HCT116 (cell line): ENCODE data around the gene RGN. TPM values are rescaled to one million over a fixed set of nuclear protein-coding genes. Genes with fewer than 3 reads are reported as not detected.

Experiments used
- ATAC-seq: fragments of 200-7000 bp; cut with Tn5 transposase; 2 replicates; pipeline ENCODE4 v1.9.1; 2020; ENCODE audit warnings: mild to moderate bottlenecking, moderate library complexity
- BruUV-seq: library from RNA; stranded (reverse); fragments of 400-500 nt; replicated peaks from 2 replicates; lab custom pipeline; 2021; lab: Mats Ljungman, UMichigan
- CTCF ChIA-PET: fragments of 300-600 bp; sonication (Branson Sonifier 250); formaldehyde crosslinking; loops from one replicate; lab custom pipeline; 2021; ENCODE audit warnings: antibody characterized with exemption; lab: Charles Lee
- POLR2A ChIA-PET: fragments of 300-600, 350-600 bp; sonication (Branson Sonifier 250); formaldehyde crosslinking; loops from one replicate; lab custom pipeline; 2021; ENCODE audit warnings: antibody characterized with exemption; lab: Charles Lee
- RAD21 ChIA-PET, 2 experiments: fragments of 300-600 bp; sonication (Branson Sonifier 250); formaldehyde crosslinking; loops; one replicate each; lab custom pipeline; 2023; ENCODE audit warnings: low total read pairs in 2 of 2; ENCODE audit not compliant: uncharacterized antibody in 2 of 2, unreplicated experiment in 2 of 2, low non-redundant PET in 1 of 2; lab: Charles Lee
- DNase-seq: peaks from one replicate; pipeline ENCODE4 v3.0.0-alpha.2; 2010; ENCODE audit warnings: low read depth, low spot score
- H2AFZ ChIP-seq: fragments of 200-600 bp; shearing (Covaris generic), sonication (generic); 2 replicates; pipeline ENCODE4 v1.6.1; 2017; ENCODE audit warnings: low read depth, mixed run types, mixed read lengths, antibody characterized with exemption, low read length; ENCODE audit not compliant: poor library complexity, severe bottlenecking
- H3K27ac ChIP-seq: 2 replicates; pipeline ENCODE4 v1.5.1; 2012; ENCODE audit warnings: low read depth, low read length
- H3K27me3 ChIP-seq: fragments of 200-600 bp; sonication (generic); 2 replicates; pipeline ENCODE4 v1.6.1; 2016; ENCODE audit warnings: mixed run types, low read length, mixed read lengths; ENCODE audit not compliant: insufficient read depth
- H3K36me3 ChIP-seq, 2 experiments: fragments of 200-500 bp in 1 of 2; fragments of 200-600 bp in 1 of 2; sonication (Bioruptor generic) in 1 of 2; sonication (generic) in 1 of 2; 2 replicates each; pipeline versions ENCODE4 v1.5.1 to v1.6.1; 2014 to 2016; ENCODE audit warnings: low read length in 2 of 2, inconsistent platforms in 1 of 2, mixed read lengths in 1 of 2, mixed run types in 1 of 2; ENCODE audit not compliant: insufficient read depth in 2 of 2, control insufficient read depth in 1 of 2
- H3K4me1 ChIP-seq, 2 experiments: fragments of 200-600 bp in 1 of 2; sonication (generic) in 1 of 2; 2 replicates each; pipeline versions ENCODE4 v1.5.1 to v1.6.1; 2012 to 2017; ENCODE audit warnings: low read length in 2 of 2, inconsistent platforms in 1 of 2, mild to moderate bottlenecking in 1 of 2, mixed read lengths in 1 of 2, mixed run types in 1 of 2, moderate library complexity in 1 of 2; ENCODE audit not compliant: insufficient read depth in 2 of 2, control insufficient read depth in 1 of 2
- H3K4me2 ChIP-seq: fragments of 200-600 bp; sonication (generic); 2 replicates; pipeline ENCODE4 v1.6.1; 2017; ENCODE audit warnings: mixed run types, low read length, mixed read lengths
- H3K4me3 ChIP-seq, 2 experiments: fragments of 200-600 bp in 1 of 2; sonication (generic) in 1 of 2; replicated peaks in 1 of 2; 2 replicates each; pipeline ENCODE4 v1.5.1; 2011 to 2016; ENCODE audit warnings: low read length in 2 of 2, control low read depth in 1 of 2, low read depth in 1 of 2, mild to moderate bottlenecking in 1 of 2, mixed read lengths in 1 of 2, mixed run types in 1 of 2
- H3K79me2 ChIP-seq: fragments of 200-600 bp; sonication (generic); 2 replicates; pipeline ENCODE4 v1.6.1; 2017; ENCODE audit warnings: mild to moderate bottlenecking, mixed run types, low read length, moderate library complexity, mixed read lengths; ENCODE audit not compliant: insufficient read depth
- H3K9ac ChIP-seq: fragments of 200-600 bp; sonication (generic); 2 replicates; pipeline ENCODE4 v1.6.1; 2016; ENCODE audit warnings: low read length, mixed read lengths
- H3K9me2 ChIP-seq: fragments of 200-600 bp; sonication (generic), shearing (Covaris generic); 2 replicates; pipeline ENCODE4 v1.6.1; 2017; ENCODE audit warnings: mixed run types, mild to moderate bottlenecking, moderate library complexity; ENCODE audit not compliant: insufficient read depth
- H3K9me3 ChIP-seq, 2 experiments: fragments of 200-500 bp in 1 of 2; fragments of 200-600 bp in 1 of 2; sonication (Bioruptor generic) in 1 of 2; sonication (generic) in 1 of 2; 2 replicates each; pipeline ENCODE4 v1.6.1; 2014 to 2017; ENCODE audit warnings: low read length in 2 of 2, mixed read lengths in 2 of 2, inconsistent platforms in 1 of 2, low read depth in 1 of 2, mild to moderate bottlenecking in 1 of 2, mixed run types in 1 of 2, moderate library complexity in 1 of 2; ENCODE audit not compliant: control insufficient read depth in 1 of 2, insufficient read depth in 1 of 2
- H4K20me1 ChIP-seq: fragments of 200-600 bp; sonication (generic), shearing (Covaris generic); 2 replicates; pipeline ENCODE4 v1.6.1; 2017; ENCODE audit warnings: mixed run types, mild to moderate bottlenecking, moderate library complexity; ENCODE audit not compliant: insufficient read depth
- ATF3 ChIP-seq: IDR thresholded peaks from 2 replicates; pipeline ENCODE4 v1.6.1; 2012
- CBX3 ChIP-seq: IDR thresholded peaks from 2 replicates; pipeline ENCODE4 v1.6.1; 2012; ENCODE audit warnings: low read depth
- CEBPB ChIP-seq: IDR thresholded peaks from 2 replicates; pipeline ENCODE4 v1.6.1; 2012; ENCODE audit warnings: low read depth
- EGR1 ChIP-seq: IDR thresholded peaks from 2 replicates; pipeline ENCODE4 v1.6.1; 2012; ENCODE audit warnings: low read depth
- EZH2phosphoT487 ChIP-seq: fragments of 200-600 bp; IDR thresholded peaks from 2 replicates; pipeline ENCODE4 v1.6.1; 2018; ENCODE audit warnings: antibody characterized with exemption, borderline replicate concordance
- JUND ChIP-seq: IDR thresholded peaks from 2 replicates; pipeline ENCODE4 v1.6.1; 2012
- MAX ChIP-seq: IDR thresholded peaks from 2 replicates; pipeline ENCODE4 v1.6.1; 2012
- SP1 ChIP-seq: IDR thresholded peaks from 2 replicates; pipeline ENCODE4 v1.6.1; 2012; ENCODE audit warnings: low read depth
- TCF7L2 ChIP-seq: IDR thresholded peaks from 2 replicates; pipeline ENCODE4 v1.7.0; 2011; ENCODE audit warnings: borderline replicate concordance, inconsistent platforms; ENCODE audit not compliant: insufficient read depth, insufficient read length; ENCODE audit errors: extremely low read depth
- YY1 ChIP-seq: IDR thresholded peaks from 2 replicates; pipeline ENCODE4 v1.6.1; 2011; ENCODE audit warnings: low read length, low read depth, moderate library complexity, mild to moderate bottlenecking; ENCODE audit not compliant: insufficient replicate concordance; ENCODE audit errors: extremely low read depth
- ZFX ChIP-seq: fragments of 450-650 bp; IDR thresholded peaks from 2 replicates; pipeline ENCODE4 v1.6.1; 2017
- ZNF274 ChIP-seq: fragments of 200-500 bp; sonication (Bioruptor generic); IDR thresholded peaks from 2 replicates; pipeline ENCODE4 v1.6.1; 2014; ENCODE audit warnings: mild to moderate bottlenecking, low read depth, low read length, inconsistent platforms
- intact Hi-C: fragments of 100-400 bp; cut with micrococcal nuclease; formaldehyde crosslinking; loops from 2 replicates; pipeline ENCODE4 v1.10.0; 2022
- total RNA-seq: library from RNA; stranded (reverse); gene quantifications from one replicate; pipeline ENCODE4 v1.2.1, GENCODE V29; 2021; ENCODE audit not compliant: unreplicated experiment
- TF ChIP-seq, protein P1 (sequence below): IDR thresholded peaks from 2 replicates; pipeline ENCODE4 v1.6.1; 2011; ENCODE audit warnings: mild to moderate bottlenecking, low read length, moderate library complexity; ENCODE audit not compliant: insufficient replicate concordance; ENCODE audit errors: extremely low read depth
- TF ChIP-seq, protein P2 (sequence below): IDR thresholded peaks from 2 replicates; pipeline ENCODE4 v1.6.1; 2012; ENCODE audit warnings: low read depth

Gene RGN
- total RNA-seq, 1 experiment from 2014 or later = not detected

DNA sequence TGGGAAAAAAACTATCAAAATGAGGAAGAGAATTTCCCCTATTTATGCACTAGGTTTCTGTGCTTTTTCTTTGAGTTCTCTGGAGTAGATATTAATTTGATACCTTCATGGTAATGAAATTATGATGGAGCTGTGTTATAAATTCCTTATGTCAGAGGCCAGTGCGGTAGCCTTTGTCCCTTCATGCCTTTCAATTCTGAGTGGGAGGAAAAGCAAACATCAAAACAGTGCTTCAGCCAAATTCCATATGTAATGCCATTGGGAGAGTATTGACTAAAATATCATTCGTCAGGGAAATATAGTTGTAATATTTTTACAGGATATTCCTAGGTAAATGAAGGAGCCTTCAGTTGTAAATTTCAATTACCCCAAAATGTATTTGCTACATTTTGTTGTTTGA, 17.5 kb upstream of the RGN start:
- ATAC-seq (no peak), DNase-seq (no peak)
- no peak overlapping the region for H3K4me2 ChIP-seq
- H3K36me3 ChIP-seq = no peaks in the 10 kb centered on the region
- H3K9me3 ChIP-seq = no peaks in the 10 kb centered on the region
- H3K27me3 ChIP-seq = no peaks in the 10 kb centered on the region
- no peak overlapping the region for H3K4me3 ChIP-seq
- ChIA-PET CTCF (no interaction called here), RAD21 (interaction anchor here in 1 of 2 experiments (0.7 kb wide), 1 partner anchor 377 kb away, joined by 3 read pairs; no protein-coding TSS in a partner anchor), POLR2A (no interaction called here)
- no peaks in the 10 kb centered on the region for H3K4me1 ChIP-seq
- intact Hi-C loops = no loop called here
- no peak for TF ChIP-seq JUND
- no peak for TF ChIP-seq CEBPB
- no peak for TF ChIP-seq CBX3
- no peak for TF ChIP-seq EGR1
- TF ChIP-seq TCF7L2 = no peak
- TF ChIP-seq, protein P1, sequence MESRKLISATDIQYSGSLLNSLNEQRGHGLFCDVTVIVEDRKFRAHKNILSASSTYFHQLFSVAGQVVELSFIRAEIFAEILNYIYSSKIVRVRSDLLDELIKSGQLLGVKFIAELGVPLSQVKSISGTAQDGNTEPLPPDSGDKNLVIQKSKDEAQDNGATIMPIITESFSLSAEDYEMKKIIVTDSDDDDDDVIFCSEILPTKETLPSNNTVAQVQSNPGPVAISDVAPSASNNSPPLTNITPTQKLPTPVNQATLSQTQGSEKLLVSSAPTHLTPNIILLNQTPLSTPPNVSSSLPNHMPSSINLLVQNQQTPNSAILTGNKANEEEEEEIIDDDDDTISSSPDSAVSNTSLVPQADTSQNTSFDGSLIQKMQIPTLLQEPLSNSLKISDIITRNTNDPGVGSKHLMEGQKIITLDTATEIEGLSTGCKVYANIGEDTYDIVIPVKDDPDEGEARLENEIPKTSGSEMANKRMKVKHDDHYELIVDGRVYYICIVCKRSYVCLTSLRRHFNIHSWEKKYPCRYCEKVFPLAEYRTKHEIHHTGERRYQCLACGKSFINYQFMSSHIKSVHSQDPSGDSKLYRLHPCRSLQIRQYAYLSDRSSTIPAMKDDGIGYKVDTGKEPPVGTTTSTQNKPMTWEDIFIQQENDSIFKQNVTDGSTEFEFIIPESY = no peak
- TF ChIP-seq ZFX = no peak
- H3K27ac ChIP-seq = no peak overlapping the region
- H3K9ac ChIP-seq = no peak overlapping the region
- H3K79me2 ChIP-seq = no peaks in the 10 kb centered on the region
- H4K20me1 ChIP-seq = no peaks in the 10 kb centered on the region
- no peak overlapping the region for H2AFZ ChIP-seq
- BruUV-seq = no TSS peak
- H3K9me2 ChIP-seq = no peaks in the 10 kb centered on the region

DNA sequence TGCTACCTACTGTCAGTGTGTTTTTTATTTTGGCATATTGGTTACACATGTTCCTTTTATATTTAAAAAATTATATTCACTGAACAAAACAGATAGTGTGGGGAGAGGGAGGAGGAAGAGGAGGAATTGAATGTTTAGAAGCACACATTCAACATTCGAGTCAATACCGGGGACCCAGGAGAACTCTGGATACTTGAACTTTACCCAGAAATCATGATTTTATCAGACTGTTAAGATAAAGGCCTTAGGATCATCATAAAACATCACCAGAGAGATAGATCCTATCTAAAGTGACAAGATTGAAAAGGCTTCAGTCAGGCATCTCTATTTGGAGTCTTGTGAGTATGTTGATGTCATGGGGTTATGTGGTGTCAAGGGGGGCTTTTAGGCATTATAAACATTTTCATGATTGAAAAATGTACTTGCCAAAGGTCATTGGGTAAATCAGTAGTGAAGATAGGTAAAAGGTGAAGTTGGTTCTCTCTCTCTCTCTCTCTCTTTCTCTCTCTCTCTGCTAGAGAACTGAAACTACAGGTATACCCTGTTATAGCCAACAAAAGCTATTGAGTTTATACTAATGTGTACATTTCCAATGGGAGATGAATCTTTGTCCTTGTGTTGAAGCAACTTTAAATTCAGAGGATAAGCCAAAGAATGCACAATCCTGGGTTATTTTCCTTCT, 16.9 kb upstream of the RGN start:
- POLR2A ChIA-PET = no interaction called here
- Histone ChIP-seq H3K9me3 (no peaks in the 10 kb centered on the region), H3K4me2 (no peak overlapping the region), H3K9me2 (no peaks in the 10 kb centered on the region), H3K4me1 (no peaks in the 10 kb centered on the region), H2AFZ (no peak overlapping the region), H3K79me2 (no peaks in the 10 kb centered on the region), H3K27ac (no peak overlapping the region), H3K9ac (no peak overlapping the region), H3K4me3 (no peak overlapping the region), H4K20me1 (no peaks in the 10 kb centered on the region), H3K27me3 (no peaks in the 10 kb centered on the region), H3K36me3 (no peaks in the 10 kb centered on the region)
- intact Hi-C loops = no loop called here
- RAD21 ChIA-PET = no interaction called here
- DNase-seq = no peak
- CTCF ChIA-PET = no interaction called here
- no TSS peak for BruUV-seq
- ATAC-seq = no peak
- TF ChIP-seq, protein P2, sequence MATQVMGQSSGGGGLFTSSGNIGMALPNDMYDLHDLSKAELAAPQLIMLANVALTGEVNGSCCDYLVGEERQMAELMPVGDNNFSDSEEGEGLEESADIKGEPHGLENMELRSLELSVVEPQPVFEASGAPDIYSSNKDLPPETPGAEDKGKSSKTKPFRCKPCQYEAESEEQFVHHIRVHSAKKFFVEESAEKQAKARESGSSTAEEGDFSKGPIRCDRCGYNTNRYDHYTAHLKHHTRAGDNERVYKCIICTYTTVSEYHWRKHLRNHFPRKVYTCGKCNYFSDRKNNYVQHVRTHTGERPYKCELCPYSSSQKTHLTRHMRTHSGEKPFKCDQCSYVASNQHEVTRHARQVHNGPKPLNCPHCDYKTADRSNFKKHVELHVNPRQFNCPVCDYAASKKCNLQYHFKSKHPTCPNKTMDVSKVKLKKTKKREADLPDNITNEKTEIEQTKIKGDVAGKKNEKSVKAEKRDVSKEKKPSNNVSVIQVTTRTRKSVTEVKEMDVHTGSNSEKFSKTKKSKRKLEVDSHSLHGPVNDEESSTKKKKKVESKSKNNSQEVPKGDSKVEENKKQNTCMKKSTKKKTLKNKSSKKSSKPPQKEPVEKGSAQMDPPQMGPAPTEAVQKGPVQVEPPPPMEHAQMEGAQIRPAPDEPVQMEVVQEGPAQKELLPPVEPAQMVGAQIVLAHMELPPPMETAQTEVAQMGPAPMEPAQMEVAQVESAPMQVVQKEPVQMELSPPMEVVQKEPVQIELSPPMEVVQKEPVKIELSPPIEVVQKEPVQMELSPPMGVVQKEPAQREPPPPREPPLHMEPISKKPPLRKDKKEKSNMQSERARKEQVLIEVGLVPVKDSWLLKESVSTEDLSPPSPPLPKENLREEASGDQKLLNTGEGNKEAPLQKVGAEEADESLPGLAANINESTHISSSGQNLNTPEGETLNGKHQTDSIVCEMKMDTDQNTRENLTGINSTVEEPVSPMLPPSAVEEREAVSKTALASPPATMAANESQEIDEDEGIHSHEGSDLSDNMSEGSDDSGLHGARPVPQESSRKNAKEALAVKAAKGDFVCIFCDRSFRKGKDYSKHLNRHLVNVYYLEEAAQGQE = no peak
- TF ChIP-seq TCF7L2 = no peak
- TF ChIP-seq MAX = no peak
- no peak for TF ChIP-seq YY1
- TF ChIP-seq ZNF274 = no peak
- no peak for TF ChIP-seq SP1
- no peak for TF ChIP-seq ATF3
- no peak for TF ChIP-seq JUND
- no peak for TF ChIP-seq EGR1
- no peak for TF ChIP-seq EZH2phosphoT487
